BJ (cell line): ENCODE measurements around the gene PHACTR2. TPM values are rescaled to one million over a fixed set of nuclear protein-coding genes. Genes with fewer than 3 reads are reported as not detected.

Experiments used
- CTCF ChIA-PET: fragments of 350-600 bp; formaldehyde crosslinking; extraction: SDS; loops from one replicate; lab custom pipeline; 2021; ENCODE audit warnings: antibody characterized with exemption, inconsistent platforms; lab: Yijun Ruan, JAX
- POLR2A ChIA-PET: fragments of 300-600 bp; sonication (Branson Sonifier 250); formaldehyde crosslinking; extraction: SDS; loops from one replicate; lab custom pipeline; 2021; ENCODE audit warnings: antibody characterized with exemption; lab: Charles Lee
- DNase-seq: peaks from one replicate; pipeline ENCODE4 v3.0.0-alpha.2; 2011; ENCODE audit warnings: low read depth
- H3K27me3 ChIP-seq: 2 replicates; pipeline ENCODE4 v1.6.0; 2011; ENCODE audit warnings: low read length; ENCODE audit not compliant: control insufficient read depth, insufficient read depth
- H3K36me3 ChIP-seq: 2 replicates; pipeline ENCODE4 v1.5.1; 2011; ENCODE audit warnings: low read length; ENCODE audit not compliant: control insufficient read depth, insufficient read depth
- H3K4me3 ChIP-seq: 2 replicates; pipeline ENCODE4 v1.5.1; 2011; ENCODE audit warnings: low read depth, mild to moderate bottlenecking, control low read depth, low read length
- polyA plus RNA-seq: library from polyadenylated mRNA; depleted of rRNA; stranded (reverse); fragments of >200 nt; gene quantifications from 2 replicates; pipeline ENCODE4 v1.2.3, GENCODE V29; 2011
- TF ChIP-seq, protein P1 (sequence below): IDR thresholded peaks from 2 replicates; pipeline ENCODE4 v1.5.1; 2011; ENCODE audit warnings: low read depth, mild to moderate bottlenecking, control low read depth, inconsistent platforms, low read length, moderate library complexity; ENCODE audit not compliant: insufficient read depth

The PHACTR2 gene
- polyA plus RNA-seq, 1 experiment: 26.0 TPM

DNA sequence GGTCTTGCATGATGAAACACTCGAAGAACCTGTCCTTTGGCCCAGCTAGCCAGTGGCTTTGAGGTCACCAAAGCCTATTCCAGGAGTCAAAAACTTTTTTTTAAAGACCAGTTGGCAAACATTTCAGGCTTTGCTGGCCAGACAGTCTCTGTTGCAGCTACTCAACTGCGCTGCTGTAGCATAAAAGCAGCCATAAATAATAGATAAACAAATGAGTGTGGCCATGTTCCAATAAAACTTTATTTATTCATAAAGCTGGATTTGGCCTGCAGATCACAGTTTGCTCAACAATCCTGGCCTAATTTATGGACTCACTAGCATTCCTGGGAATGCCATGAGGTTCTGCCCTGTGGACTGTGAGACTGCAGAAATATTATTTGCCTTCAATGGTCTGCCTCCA, 96.6 kb downstream of the PHACTR2 start:
- TF ChIP-seq, protein P1, sequence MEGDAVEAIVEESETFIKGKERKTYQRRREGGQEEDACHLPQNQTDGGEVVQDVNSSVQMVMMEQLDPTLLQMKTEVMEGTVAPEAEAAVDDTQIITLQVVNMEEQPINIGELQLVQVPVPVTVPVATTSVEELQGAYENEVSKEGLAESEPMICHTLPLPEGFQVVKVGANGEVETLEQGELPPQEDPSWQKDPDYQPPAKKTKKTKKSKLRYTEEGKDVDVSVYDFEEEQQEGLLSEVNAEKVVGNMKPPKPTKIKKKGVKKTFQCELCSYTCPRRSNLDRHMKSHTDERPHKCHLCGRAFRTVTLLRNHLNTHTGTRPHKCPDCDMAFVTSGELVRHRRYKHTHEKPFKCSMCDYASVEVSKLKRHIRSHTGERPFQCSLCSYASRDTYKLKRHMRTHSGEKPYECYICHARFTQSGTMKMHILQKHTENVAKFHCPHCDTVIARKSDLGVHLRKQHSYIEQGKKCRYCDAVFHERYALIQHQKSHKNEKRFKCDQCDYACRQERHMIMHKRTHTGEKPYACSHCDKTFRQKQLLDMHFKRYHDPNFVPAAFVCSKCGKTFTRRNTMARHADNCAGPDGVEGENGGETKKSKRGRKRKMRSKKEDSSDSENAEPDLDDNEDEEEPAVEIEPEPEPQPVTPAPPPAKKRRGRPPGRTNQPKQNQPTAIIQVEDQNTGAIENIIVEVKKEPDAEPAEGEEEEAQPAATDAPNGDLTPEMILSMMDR: no peak
- ChIA-PET POLR2A (no interaction called here), CTCF (no interaction called here)
- Histone ChIP-seq H3K36me3 (peaks cover 5% of the 10 kb centered on the region), H3K27me3 (no peaks in the 10 kb centered on the region), H3K4me3 (no peak overlapping the region)
- DNase-seq: no peak

DNA sequence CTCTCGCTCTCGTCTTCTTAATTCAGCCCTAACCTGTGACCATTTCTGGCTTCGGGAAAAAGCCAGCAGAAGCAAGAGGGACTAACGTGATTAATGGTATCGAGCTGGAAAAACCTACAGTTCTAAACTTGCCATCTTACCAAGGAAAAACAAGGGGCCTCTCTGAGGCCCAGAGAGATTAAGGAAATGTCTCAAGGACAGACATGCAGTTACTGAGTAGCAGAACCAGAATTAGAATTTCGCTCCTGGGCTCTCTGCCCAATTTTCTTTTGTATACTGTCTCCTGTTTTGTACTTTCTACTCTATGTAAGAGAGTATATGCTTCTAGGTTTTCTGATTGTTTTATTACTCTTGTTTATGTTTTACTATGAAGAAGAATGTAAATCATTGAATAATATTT, 97.6 kb downstream of the PHACTR2 start:
- no peaks in the 10 kb centered on the region for H3K27me3 ChIP-seq
- ChIA-PET POLR2A (no interaction called here), CTCF (no interaction called here)
- TF ChIP-seq, protein P1: no peak
- H3K36me3 ChIP-seq: peaks cover 5% of the 10 kb centered on the region
- no peak for DNase-seq
- H3K4me3 ChIP-seq: no peak overlapping the region

DNA sequence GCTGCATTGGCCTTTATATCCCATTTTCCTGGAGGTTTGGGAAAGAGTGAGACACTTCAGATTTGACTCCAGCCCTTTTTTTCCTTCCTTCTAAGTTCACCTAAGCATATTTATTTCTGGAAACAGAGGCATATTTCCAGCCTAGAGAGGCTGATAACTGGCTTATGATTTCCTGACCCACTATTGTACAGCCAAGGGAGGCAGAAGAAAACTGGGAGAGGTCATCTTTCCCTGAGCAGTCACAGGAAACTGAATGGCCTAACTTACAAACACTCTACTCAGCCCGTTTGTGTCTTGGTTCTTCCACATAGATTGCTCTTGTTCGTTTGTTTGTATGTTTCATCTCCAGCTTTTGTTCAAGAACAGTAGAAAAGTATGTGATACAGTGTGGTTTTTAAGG, 101.2 kb downstream of the PHACTR2 start:
- TF ChIP-seq, protein P1: no peak
- Histone ChIP-seq H3K27me3 (no peaks in the 10 kb centered on the region), H3K4me3 (no peak overlapping the region), H3K36me3 (peaks cover 5% of the 10 kb centered on the region)
- POLR2A ChIA-PET: no interaction called here
- DNase-seq: no peak
- CTCF ChIA-PET: no interaction called here

DNA sequence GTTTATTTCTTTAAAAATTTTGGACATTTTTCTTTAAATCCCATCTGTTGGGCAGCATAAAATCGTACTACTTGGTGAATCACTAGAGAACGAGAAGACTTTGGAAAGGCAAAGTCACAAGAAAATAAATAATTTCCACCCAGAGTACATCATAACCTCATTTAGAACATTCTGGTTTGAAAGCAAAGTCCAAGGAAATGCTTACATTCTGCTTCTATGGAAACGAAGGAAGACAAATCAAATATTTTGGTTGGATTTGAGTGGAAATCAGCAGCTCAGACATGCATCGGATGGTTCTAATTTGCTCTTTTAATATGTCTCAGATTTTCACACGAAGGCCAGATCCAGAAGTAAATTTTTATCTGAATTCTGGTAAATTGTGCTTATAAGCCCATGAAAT, 104.7 kb downstream of the PHACTR2 start:
- peak; percentile 10 for DNase-seq
- ChIA-PET CTCF (no interaction called here), POLR2A (no interaction called here)
- Histone ChIP-seq H3K36me3 (no peaks in the 10 kb centered on the region; the same call in none of the 2 replicates), H3K4me3 (no peak overlapping the region), H3K27me3 (no peaks in the 10 kb centered on the region)
- TF ChIP-seq, protein P1: no peak

DNA sequence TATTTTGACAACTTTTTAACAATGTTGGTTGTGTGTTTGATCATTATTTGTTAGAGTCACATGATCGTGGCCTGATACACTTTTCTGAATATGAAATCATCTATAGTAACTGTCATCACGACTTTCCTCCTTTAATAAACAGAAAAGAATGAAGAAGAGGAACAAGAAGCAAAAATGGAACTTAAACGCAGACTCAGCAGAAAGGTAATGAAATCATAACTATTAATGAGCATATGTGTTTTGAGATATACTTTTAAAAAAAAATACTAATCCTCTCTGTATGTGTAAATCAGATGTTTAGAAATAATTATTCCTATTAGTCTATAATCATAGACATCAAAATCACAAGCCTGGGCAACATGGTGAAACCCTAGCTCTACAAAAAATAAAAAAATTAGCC, 105.3 kb downstream of the PHACTR2 start:
- TF ChIP-seq, protein P1: no peak
- ChIA-PET POLR2A (no interaction called here), CTCF (no interaction called here)
- no peak for DNase-seq
- Histone ChIP-seq H3K36me3 (no peaks in the 10 kb centered on the region; the same call in 1 of the 2 replicates), H3K4me3 (no peak overlapping the region), H3K27me3 (no peaks in the 10 kb centered on the region)
